AG04449 (cell line): ENCODE measurements around the gene CLMN.

Experiments used
- CTCF ChIA-PET: fragments of 350-600 bp; formaldehyde crosslinking; extraction: SDS; loops from one replicate; lab custom pipeline; 2021; ENCODE audit warnings: antibody characterized with exemption; lab: Yijun Ruan, JAX
- POLR2A ChIA-PET: fragments of 400-600, 350-600 bp; formaldehyde crosslinking; extraction: SDS; loops from one replicate; lab custom pipeline; 2020; ENCODE audit warnings: antibody characterized with exemption, inconsistent platforms; lab: Yijun Ruan, JAX
- DNase-seq: peaks from one replicate; pipeline ENCODE4 v3.0.0-alpha.2; 2010; ENCODE audit warnings: low read depth, low spot score
- H3K4me3 ChIP-seq: 2 replicates; pipeline ENCODE4 v1.5.1; 2011; ENCODE audit warnings: low read depth, mild to moderate bottlenecking, control low read depth, low read length
- CTCF ChIP-seq: IDR thresholded peaks from one replicate; pipeline ENCODE4 v1.5.1; 2011; ENCODE audit warnings: mild to moderate bottlenecking, moderate library complexity, low read length, control low read depth, inconsistent platforms; ENCODE audit not compliant: insufficient read depth; ENCODE audit errors: missing control alignments

The CLMN gene

GRCh38 chr14:95354834-95355233 lies 35.1 kb upstream of the CLMN start:
- no peak overlapping the region for H3K4me3 ChIP-seq
- ChIA-PET POLR2A (no interaction called here), CTCF (no interaction called here)
- no peak for TF ChIP-seq CTCF
- DNase-seq: no peak

DNA sequence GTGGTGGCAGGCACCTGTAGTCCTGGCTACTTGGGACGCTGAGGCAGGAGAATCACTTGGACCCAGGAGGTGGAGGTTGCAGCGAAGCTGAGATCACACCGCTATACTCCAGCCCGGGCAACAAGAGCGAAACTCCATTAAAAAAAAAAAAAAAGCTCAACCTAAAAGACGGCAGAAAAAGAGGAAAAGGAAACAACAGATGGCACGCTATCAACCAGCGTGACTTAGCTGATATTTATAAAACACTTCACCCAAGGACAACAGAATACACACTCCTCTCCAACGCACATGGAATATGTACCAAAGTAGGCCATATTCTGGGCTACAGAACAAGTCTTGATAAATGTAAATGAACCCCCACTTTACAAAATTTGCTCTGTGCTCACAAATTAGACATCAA lies 34.0 kb upstream of the CLMN start:
- TF ChIP-seq CTCF: no peak
- POLR2A ChIA-PET: no interaction called here
- no peak for DNase-seq
- CTCF ChIA-PET: interaction anchor here (0.6 kb wide), 1 partner anchor 173 kb away, joined by 3 read pairs; no protein-coding TSS in a partner anchor
- H3K4me3 ChIP-seq: no peak overlapping the region

- CTCF ChIA-PET: no interaction called here
These were observed 33.3 kb upstream of the CLMN start for GRCh38 chr14:95353007-95353406.

DNA sequence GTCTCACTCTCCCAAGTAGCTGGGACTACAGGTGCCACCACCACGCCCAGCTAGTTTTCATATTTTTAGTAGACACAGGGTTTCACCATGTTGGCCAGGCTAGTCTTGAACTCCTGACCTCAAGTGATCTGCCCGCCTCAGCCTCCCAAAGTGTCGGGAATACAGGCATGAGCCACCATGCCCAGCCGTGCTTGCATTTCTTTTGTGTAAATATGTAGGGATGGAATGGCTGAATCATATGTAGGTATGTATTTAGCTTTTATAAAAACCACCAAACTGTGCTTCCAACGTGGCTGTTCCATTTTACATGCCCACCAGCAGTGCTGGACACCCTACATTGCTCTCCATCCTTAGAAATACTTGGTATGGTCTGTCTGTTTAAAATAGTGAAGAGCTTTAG lies 32.8 kb upstream of the CLMN start:
- H3K4me3 ChIP-seq: no peak overlapping the region
- ChIA-PET CTCF (no interaction called here), POLR2A (no interaction called here)
- no peak for TF ChIP-seq CTCF
- DNase-seq: no peak

More at GRCh38 chr14:95353007-95353406, 33.3 kb upstream of the CLMN start:
- DNase-seq: no peak
- no peak overlapping the region for H3K4me3 ChIP-seq
- POLR2A ChIA-PET: no interaction called here
- TF ChIP-seq CTCF: no peak

DNA sequence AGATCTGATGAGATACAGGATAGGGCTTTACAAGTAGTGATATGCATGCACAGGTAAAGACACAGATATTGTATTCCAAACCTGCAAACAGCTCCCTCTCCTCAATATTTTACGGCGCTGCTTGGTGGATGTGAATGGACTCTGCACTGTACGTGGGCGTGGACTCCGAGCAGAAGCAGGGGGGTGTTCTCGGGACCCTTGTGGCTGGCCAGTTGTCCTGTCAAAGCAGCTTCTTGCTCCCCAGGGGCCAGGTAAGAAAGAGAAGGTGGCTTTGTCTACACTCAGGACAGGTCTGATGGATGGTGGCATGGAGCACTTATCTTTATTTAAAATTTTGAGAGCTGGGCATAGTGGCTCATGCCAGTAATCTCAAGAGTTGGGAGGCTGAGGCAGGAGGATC lies 29.5 kb upstream of the CLMN start:
- ChIA-PET CTCF (interaction anchor here (1.8 kb wide), 1 partner anchor 12 kb away, joined by 5 read pairs; no protein-coding TSS in a partner anchor), POLR2A (no interaction called here)
- TF ChIP-seq CTCF: no peak
- no peak for DNase-seq
- no peak overlapping the region for H3K4me3 ChIP-seq

GRCh38 chr14:95348395-95349080 lies 28.8 kb upstream of the CLMN start:
- no peak overlapping the region for H3K4me3 ChIP-seq
- POLR2A ChIA-PET: no interaction called here
- CTCF ChIA-PET: no interaction called here
- no peak for DNase-seq
- no peak for TF ChIP-seq CTCF
